ENCODE data around the gene PSMD13. TPM values are rescaled to one million over a fixed set of nuclear protein-coding genes. Genes with fewer than 3 reads are reported as not detected.

The PSMD13 gene
- total and polyA plus RNA-seq, 2 donors (not counting 1 experiment from before 2014, with no cell fraction given): 98.0 to 104 TPM

- peak; percentile 81 for DNase-seq
- CTCF ChIA-PET: interaction anchor here (0.9 to 3.9 kb wide), 7 partner anchors 12 to 84 kb away, joined by 3 to 34 read pairs (median 3); no protein-coding TSS in a partner anchor
- H3K9me3 ChIP-seq (ENCODE audit: control extremely low read depth in 1 of 3, control insufficient read depth in 2 of 3, insufficient read depth in 1 of 3, low read length in 2 of 3): peaks cover 0 to 21% (median 0%) of the 10 kb centered on the region in 3 donors
- peak overlapping the region; percentile 85 for H3K4me2 ChIP-seq (replicated peaks; ENCODE audit: low read depth, low read length, poor library complexity, severe bottlenecking)
- POLR2A ChIA-PET: interaction anchor here (0.6 to 1.8 kb wide), 7 partner anchors 9 to 256 kb away, joined by 3 to 19 read pairs (median 4); partner anchors contain the start of gene PGGHG
- no peak overlapping the region for H3K27ac ChIP-seq (ENCODE audit: low read length in 2 of 2)
- peak overlapping the region; percentile 66 for H2AFZ ChIP-seq (ENCODE audit: insufficient read depth, low read depth, low read length, poor library complexity, severe bottlenecking)
- peak overlapping the region; percentile 81 for H3K27ac Mint-ChIP-seq
- intact Hi-C loops (cut with micrococcal nuclease): loop anchor here (1.0 kb wide), 3 partner anchors 8 to 30 kb away; no protein-coding TSS in a partner anchor
- H3K9ac ChIP-seq (ENCODE audit: low read length): peak overlapping the region; percentile 56
- peaks cover 0 to 45% (median 20%) of the 10 kb centered on the region in 4 experiments for H3K27me3 ChIP-seq (replicated peaks in 1 of 4; ENCODE audit: control extremely low read depth in 1 of 4, control insufficient read depth in 3 of 4, insufficient read depth in 4 of 4, low read length in 3 of 4)
- no peak for TF ChIP-seq CTCF (IDR thresholded peaks at IDR 0.05)
- TF ChIP-seq EZH2 (IDR thresholded peaks at IDR 0.05; ENCODE audit: borderline replicate concordance, insufficient read depth, low read depth, low read length, poor library complexity, severe bottlenecking): peak; percentile 53
- H3K4me3 ChIP-seq (ENCODE audit: control extremely low read depth in 1 of 5, extremely low read depth in 1 of 5, insufficient read depth in 1 of 5, low read depth in 2 of 5, low read length in 4 of 5): peak overlapping the region in 4 of 5 experiments; percentile 29 to 57 (median 45)
- no peaks in the 10 kb centered on the region for H3K79me2 ChIP-seq (ENCODE audit: control insufficient read depth, insufficient read depth, low read length)
- H3K4me3 Mint-ChIP-seq: peak overlapping the region; percentile 85
- whole genome bisulfite sequencing (ENCODE audit: insufficient coverage): 8% methylated on average over 85 of the region's 85 CpGs
- H3K27me3 Mint-ChIP-seq: peaks cover 28% of the 10 kb centered on the region
- peaks cover 38% of the 10 kb centered on the region for H3K4me1 Mint-ChIP-seq
- H3K9me3 Mint-ChIP-seq (ENCODE audit: insufficient read depth): peaks cover 2% of the 10 kb centered on the region
- peaks cover 36 to 38% of the 10 kb centered on the region in 2 donors for H3K4me1 ChIP-seq (ENCODE audit: control insufficient read depth in 2 of 2, insufficient read depth in 2 of 2, low read length in 2 of 2)
- ATAC-seq (ENCODE audit: low read depth): peak; percentile 69
- peaks cover 5% of the 10 kb centered on the region for H4K20me1 ChIP-seq (ENCODE audit: control insufficient read depth, insufficient read depth, low read length, poor library complexity, severe bottlenecking)
- H3K36me3 ChIP-seq (replicated peaks in 1 of 2; ENCODE audit: control extremely low read depth in 1 of 2, control insufficient read depth in 1 of 2, extremely low read depth in 1 of 2, insufficient read depth in 2 of 2, low read length in 1 of 2): no peaks in the 10 kb centered on the region
Measured at GRCh38 chr11:279966-280705, 43.4 kb downstream of the PSMD13 start.

All from B cell (primary cell).